ENCODE measurements around the gene CNKSR3.

The CNKSR3 gene

GRCh38 chr6:154537511-154538325, 27.2 kb upstream of the CNKSR3 start:
- no peak overlapping the region for H3K4me3 ChIP-seq (ENCODE audit: low read length)
- DNase-seq (ENCODE audit: low read depth) = no peak
- no peak for TF ChIP-seq CTCF (IDR thresholded peaks at IDR 0.05; ENCODE audit: insufficient read depth, low read depth, low read length, missing control alignments)

DNA sequence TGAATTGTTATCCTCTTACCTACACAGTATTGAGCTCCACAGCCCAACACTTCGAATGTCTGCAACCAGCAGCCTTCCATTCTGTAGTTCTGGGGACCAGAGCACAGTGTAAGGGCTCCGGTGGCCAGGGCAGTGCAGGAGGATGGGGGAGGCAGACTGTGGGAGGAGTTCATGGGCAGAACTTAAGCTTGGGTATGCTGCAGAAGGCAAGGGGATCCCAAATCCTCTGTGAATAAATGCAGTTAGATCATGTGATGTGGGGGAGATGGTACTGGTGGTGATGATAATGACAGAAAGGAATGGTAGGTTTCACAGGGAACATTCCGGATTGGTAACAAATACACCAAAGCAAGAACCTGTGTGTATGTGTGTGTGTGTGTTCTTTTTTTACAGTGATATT, 26.5 kb upstream of the CNKSR3 start:
- no peak for DNase-seq (ENCODE audit: low read depth)
- H3K4me3 ChIP-seq (ENCODE audit: low read length) = no peak overlapping the region
- TF ChIP-seq CTCF (IDR thresholded peaks at IDR 0.05; ENCODE audit: insufficient read depth, low read depth, low read length, missing control alignments) = no peak

DNA sequence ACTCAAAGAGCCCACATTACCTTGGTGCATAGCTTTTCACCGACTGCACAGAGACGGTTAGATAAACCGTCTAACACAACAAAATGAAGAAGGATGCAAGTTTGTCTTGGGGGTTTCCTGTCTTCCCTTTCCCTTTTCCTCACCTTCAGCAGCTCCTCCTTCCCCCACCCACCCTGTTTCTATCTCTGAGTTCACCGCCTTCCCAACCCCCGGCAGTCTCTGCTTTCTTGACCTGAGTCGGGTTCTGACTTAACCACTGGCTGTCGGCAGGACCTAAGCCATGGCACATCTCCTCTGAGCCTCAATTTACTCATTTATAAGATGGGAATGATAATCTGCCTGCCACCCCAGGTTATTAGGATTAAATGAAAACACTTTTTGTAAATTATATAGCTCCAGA, 25.8 kb upstream of the CNKSR3 start:
- H3K4me3 ChIP-seq (ENCODE audit: low read length) = no peak overlapping the region
- no peak for TF ChIP-seq CTCF (IDR thresholded peaks at IDR 0.05; ENCODE audit: insufficient read depth, low read depth, low read length, missing control alignments)
- no peak for DNase-seq (ENCODE audit: low read depth)

GRCh38 chr6:154535851-154536250, 25.4 kb upstream of the CNKSR3 start:
- no peak overlapping the region for H3K4me3 ChIP-seq (ENCODE audit: low read length)
- no peak for DNase-seq (ENCODE audit: low read depth)
- no peak for TF ChIP-seq CTCF (IDR thresholded peaks at IDR 0.05; ENCODE audit: insufficient read depth, low read depth, low read length, missing control alignments)

DNA sequence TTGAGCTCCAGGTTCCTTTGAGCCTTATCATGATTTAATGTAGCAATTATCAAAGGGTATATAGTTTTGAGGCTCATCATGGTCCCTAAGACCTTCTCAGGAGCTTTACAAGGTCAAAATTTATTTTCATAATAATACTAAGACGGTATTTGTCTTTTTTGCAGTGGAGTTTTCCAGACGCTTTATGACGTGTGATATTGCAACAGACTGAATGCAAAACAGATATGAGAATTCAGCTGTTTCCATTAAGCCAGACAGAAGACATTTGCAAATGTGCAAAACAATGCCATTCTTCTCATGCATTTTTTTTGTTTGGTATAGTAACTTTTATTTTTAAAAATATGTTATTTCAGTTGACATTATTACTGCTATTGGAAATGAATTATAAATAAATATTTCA, 24.7 kb upstream of the CNKSR3 start:
- no peak overlapping the region for H3K4me3 ChIP-seq (ENCODE audit: low read length)
- no peak for TF ChIP-seq CTCF (IDR thresholded peaks at IDR 0.05; ENCODE audit: insufficient read depth, low read depth, low read length, missing control alignments)
- DNase-seq (ENCODE audit: low read depth) = no peak

DNA sequence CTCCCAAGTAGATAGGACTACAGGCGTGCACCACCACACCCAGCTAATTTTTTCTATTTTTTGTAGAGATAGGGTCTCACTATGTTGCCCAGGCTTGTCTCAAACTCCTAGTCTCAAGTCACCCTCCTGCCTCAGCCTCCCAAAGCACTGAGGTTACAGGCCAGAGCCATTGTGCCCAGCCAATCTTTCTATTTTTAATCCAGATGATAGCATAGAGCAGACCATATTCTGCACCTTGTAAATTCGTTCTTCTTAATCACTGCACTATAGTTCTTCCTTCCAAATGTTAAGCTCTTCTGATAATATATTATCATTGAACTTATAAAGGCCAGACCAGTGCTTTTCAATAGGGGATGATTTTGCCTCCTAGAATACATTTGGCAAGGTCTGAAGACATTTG, 24.0 kb upstream of the CNKSR3 start:
- no peak for TF ChIP-seq CTCF (IDR thresholded peaks at IDR 0.05; ENCODE audit: insufficient read depth, low read depth, low read length, missing control alignments)
- no peak overlapping the region for H3K4me3 ChIP-seq (ENCODE audit: low read length)
- DNase-seq (ENCODE audit: low read depth) = no peak

DNA sequence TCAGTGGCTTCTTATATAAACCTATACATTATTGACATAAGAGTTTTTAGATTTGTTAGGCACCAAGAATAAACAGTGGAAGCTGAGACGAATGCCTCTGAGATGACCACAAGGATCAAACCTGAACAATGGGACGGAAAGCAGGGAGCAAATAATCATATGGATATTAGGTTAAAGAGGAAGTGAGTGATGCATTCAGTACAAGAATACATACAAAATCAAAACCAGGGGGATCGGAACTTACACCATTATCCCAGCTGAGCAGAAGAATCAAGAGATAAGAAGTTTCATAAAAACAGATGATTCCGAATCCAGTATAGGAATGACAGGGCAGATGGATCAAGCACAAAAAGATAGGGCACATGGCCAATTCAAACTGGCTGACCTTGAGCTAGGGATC, 21.9 kb upstream of the CNKSR3 start:
- no peak overlapping the region for H3K4me3 ChIP-seq (ENCODE audit: low read length)
- TF ChIP-seq CTCF (IDR thresholded peaks at IDR 0.05; ENCODE audit: insufficient read depth, low read depth, low read length, missing control alignments) = no peak
- DNase-seq (ENCODE audit: low read depth) = no peak

All from epithelial cell of esophagus (primary cell).